Stimulated activated CD4-positive, alpha-beta T cell treated with anti-CD3 and anti-CD28 coated beads, Interleukin-2, amount 100 ng/mL, for 4 hours (primary cell): Measurements from ENCODE around the gene KBTBD4.

Experiments
- DNase-seq: peaks from one replicate; pipeline ENCODE4 v3.0.0-alpha.2; 2020; ENCODE audit warnings: low read depth

Gene KBTBD4

DNA sequence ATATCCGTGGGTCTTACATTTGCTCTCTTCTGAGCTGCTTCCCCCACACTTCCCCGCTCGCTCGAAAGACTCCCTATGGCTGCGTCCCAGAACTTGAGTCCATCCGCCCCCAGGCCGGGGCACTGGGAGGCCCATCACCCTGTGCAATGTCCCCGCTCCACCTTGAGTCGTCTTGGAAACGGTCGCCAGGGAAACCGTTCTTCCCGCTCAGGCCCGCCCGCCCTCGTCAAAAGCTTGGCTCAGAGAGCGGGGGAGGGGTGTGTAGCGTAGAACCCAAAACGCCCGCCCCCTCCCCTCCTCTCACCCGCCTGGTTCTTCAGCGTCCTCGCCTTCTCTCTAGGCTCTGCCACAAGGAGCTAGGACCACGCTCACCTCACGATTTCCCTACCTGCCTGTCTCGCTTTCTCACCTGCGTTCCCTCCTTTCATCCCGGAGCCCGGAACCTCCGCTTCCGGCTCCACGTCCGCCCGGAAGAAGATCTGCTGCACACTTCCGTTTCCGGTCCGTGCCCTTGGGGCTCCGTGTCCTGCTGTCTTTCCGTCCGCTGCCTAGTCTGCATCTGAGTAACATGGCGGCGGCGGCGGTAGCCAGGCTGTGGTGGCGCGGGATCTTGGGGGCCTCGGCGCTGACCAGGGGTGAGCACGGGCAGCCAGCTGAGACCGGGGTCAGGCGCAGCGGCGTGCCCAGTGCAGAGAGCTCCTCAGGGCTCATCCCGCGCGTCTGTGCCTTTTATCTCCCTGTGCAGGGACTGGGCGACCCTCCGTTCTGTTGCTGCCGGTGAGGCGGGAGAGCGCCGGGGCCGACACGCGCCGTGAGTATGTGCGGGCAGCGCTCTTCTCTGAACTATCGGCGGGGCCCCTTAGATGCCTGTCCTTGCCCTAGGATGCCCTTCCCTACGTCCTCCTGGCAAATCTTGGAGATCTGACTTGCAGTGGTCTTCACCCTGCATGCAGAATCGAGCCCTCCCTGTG is at the start of gene KBTBD4, which contains the start of gene NDUFS3:
Gene KBTBD4, minus strand, starts transcription at position 447 of the 971 bp plus-strand sequence. Its CDS starts 19 bp downstream, at position 428.
Gene NDUFS3, plus strand, starts transcription at position 551 of the 971 bp plus-strand sequence. Its CDS starts 18 bp downstream, at position 569.
- DNase-seq: peak; percentile 79

GRCh38 chr11:47628026-47628425 is 49.3 kb upstream of the KBTBD4 start:
- DNase-seq: no peak

- DNase-seq: no peak
Observed at GRCh38 chr11:47626234-47626633, 47.5 kb upstream of the KBTBD4 start.

- no peak for DNase-seq
Observed at GRCh38 chr11:47620836-47621378, 42.1 kb upstream of the KBTBD4 start.

GRCh38 chr11:47617417-47617809 is 38.6 kb upstream of the KBTBD4 start:
- no peak for DNase-seq

DNA sequence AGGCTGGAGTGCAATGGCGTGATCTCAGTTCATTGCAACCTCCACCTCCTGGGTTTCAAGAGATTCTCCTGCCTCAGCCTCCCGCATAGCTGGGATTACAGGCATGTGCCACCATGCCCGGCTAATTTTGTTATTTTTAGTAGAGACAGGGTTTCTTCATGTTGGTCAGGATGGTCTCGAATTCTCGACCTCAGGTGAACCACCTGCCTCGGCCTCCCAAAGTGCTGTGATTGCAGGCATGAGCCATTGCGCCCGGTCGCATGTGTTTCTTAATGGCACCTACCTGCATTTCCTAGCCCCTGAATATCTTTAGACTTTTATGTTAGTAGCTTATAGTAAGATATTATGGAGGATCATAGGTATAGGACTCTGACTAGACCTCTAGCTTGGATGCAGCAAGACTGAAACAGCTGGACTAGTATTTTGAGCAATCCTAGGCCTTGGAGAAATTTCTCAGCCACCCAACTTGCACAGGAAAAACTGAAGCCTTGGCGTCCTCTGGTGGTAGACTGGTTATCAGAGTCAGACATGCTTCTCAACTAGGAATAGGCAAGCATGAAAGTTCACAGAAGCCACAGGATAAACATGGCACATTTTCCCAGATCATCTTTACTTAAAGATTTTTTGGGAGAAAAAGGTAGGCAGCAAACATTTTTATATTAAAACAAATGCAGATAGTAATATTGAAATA is 38.1 kb upstream of the KBTBD4 start:
- DNase-seq: no peak

DNA sequence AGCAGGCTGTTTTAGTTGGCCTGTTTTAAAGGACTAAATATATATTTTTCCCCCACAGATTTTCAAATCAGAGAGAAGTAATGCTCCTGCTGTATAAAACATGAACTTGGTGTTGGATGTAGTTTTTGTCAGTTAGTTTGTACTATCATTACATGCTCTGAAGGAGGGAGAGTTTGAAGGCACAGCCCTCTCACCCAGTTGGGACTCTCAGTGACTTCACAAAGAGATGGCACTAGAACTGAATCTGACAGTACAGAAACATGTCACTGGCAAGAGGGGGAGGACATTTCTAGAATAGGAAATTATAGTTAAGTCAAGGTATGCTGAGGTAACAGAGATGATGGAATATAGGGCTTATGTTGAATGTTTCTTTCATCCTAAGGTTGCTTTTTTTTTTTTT is 36.5 kb upstream of the KBTBD4 start:
- DNase-seq: no peak

GRCh38 chr11:47611348-47611794 is 32.6 kb upstream of the KBTBD4 start:
- no peak for DNase-seq

- DNase-seq: no peak
Observed at GRCh38 chr11:47609675-47610074, 30.9 kb upstream of the KBTBD4 start.

- no peak for DNase-seq
Observed at GRCh38 chr11:47607380-47607779, 28.6 kb upstream of the KBTBD4 start.

DNA sequence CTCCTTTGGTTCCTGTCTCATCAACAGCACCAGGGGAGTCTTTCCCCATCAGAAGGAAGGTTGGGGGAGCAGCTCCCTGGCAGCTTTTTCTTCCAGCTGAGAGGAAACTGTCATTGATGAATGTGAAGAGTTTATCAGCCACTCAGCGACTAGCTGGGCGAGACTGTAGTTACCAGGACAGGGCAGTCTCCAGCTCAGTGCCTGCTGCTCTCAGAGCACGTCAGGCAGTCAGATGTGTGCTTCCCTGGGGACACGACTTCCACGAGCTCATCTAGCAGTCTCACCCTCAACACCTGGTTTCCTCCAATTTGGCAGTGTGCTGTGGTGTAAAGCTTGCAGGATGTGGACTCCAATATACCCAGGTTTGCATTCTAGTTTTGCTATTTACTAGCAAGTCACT is 28.0 kb upstream of the KBTBD4 start:
- DNase-seq: no peak

- DNase-seq: no peak
Observed at GRCh38 chr11:47605921-47606320, 27.2 kb upstream of the KBTBD4 start.

DNA sequence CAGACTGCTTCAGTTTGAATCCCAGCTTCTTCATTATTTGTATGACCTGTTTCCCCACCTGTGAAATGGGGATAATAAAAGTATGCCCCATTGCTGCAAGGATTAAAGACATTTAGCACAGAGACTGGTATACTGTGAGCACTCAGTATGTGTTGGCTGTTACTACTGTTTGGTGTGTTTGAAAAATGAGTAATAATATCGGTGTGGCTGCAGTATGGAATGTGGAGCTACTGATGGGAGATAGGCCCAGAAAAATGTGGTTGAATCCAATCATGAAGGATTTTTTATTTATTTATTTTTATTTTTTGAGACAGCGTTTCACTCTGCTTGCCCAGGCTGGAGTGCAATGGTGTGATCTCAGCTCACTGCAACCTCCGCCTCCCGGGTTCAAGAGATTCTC is 24.5 kb upstream of the KBTBD4 start:
- DNase-seq: no peak

DNA sequence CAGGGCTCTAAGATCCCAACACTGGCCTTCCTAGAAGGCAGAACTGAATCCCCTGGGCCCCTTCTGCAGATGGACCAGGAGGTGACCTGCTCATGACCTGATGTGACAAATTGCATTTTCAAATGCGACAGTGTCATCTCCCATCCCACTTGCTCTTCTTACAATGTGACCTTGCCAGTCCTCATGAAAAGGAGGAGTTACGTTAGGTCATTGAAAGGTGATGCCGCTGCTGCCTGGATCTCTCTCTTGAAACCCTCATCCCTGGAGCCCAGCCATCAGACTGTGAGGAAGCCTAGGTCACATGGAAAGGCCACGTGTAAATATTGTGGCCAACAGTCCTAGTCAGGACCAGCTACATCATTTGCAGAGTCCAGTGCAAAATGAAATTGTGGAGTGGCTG is 21.1 kb upstream of the KBTBD4 start:
- DNase-seq: no peak

GRCh38 chr11:47595967-47596366 is 17.2 kb upstream of the KBTBD4 start:
- DNase-seq: no peak

DNA sequence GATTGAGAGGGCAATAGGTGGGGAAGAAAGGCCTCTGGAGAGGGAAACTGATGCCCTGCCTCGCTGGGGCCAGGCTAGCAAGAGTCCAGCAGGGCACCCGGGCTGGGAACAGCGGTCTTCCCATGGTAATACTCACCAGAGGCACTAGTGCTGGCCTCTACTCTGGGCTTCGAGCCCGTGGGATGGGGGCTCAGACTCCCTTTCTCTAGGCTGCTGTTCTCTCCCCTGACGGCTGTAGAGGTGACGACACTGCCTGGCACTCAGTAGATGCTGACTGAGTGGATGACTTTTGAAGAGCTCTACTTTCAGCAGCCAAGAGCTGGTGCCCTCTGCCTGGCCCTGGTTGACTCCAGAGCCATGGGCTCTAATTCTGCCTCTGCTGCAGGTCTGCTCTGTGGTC is 16.3 kb upstream of the KBTBD4 start:
- no peak for DNase-seq

GRCh38 chr11:47593934-47594855 is 15.4 kb upstream of the KBTBD4 start, which contains the start of gene C1QTNF4:
Gene C1QTNF4, minus strand, starts transcription at chr11:47594411. Its CDS starts 3,601 bp downstream, at chr11:47590810.
- no peak for DNase-seq

DNA sequence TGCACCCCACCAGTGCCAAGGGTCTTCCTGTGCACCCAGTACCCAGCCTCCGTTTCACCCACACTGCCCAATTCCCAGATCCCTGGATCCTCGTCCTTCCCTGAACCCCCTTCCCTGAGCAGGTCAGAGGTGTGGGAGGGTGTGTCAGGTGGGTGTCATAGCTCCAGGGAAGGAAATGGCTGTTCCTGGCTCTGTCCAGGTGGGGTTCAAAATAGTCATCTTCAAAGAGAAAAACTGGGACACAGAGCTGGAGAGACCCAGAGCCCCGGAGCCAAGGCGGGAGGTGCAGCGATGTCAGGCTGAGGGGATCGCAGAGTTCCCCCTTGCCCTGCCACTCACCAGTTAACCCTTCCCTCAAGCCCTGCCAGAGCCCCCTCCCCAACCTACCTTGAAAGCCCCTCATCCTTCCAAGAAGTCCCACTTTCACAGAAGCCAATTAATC is 14.7 kb upstream of the KBTBD4 start:
- no peak for DNase-seq

DNA sequence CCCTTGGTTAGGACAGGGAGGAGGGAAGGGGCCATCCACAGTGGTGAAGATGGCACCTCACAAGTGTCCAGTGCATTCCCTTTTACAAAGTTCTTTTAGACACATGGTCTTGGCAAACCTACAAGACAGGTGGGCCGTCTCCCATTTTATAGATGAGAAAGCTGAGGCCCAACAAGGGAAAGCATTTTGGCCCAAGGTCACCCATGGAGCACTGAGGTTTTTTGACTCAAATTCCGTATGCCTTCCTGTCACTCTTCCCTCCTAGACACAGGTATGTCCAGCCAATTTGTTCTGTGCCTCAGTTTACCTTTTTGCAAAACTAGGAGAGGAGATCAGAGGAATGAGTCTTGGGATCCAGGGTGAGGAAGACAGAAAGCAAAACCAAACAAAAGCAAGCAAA is 14.2 kb upstream of the KBTBD4 start:
- no peak for DNase-seq

- DNase-seq: no peak
Observed at GRCh38 chr11:47592251-47592650, 13.5 kb upstream of the KBTBD4 start.

DNA sequence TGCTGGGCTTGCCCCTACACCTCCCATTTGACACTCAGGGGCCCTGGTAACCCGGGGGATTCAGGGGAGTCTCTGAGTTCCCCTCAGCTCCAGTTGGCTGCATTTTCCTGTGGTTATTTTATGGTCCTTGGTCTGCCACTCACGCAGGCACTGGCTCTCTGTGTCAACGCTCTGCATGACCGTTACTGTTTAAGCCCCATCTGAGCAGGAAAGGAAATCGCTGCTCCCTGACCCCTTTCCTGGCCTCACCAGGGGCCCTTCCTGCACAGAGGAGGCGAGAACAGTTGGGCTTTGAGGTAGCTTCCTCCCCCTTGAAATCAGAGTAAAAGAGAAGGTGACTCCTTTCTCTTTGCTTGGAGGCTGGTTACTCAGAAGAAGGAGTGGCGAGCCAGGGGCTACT is 13.0 kb upstream of the KBTBD4 start:
- DNase-seq: no peak
